Islet precursor cell (in vitro differentiated cells): ENCODE results near the gene DOCK9.

Experiments
- DNase-seq: peaks from one replicate; pipeline ENCODE4 v3.0.0-alpha.2; 2018

Gene DOCK9

DNA sequence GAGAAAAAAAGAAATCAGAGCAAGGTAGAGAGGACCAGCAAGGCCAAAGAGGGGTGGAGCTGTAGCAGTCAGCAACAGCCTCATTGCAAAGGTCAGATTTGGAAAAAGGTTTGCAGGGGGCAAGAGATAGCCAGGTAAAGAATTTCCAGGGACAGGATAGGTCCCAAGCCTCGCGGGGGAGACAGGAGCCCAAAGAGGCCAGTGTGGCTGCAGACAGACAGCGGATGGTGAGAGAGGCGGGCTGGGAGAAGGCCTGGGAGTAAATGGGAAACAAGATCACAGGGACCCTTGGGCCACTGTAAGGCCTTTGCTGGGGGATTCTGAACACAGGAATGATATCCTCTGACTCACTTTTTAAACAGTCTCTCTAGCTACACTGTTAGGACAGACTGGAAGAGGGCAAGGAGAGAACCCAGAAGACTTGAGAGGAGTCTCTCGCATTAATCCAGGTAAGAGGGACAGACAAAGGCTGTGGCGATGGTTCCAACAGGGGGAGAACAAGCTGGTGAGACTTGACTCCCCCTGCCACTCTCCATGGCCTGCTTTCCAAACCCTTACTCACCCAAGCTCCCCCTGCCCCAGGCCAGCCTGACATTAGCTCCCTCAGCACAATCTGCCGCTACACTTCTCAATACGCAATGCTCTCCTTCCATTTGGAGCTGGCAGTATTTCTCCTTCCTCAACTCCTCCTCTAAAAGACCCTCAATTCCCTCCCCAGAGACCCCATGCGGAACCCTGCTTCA is 31.8 kb downstream of the DOCK9 start:
- peak; percentile 66 for DNase-seq

- DNase-seq = no peak
Measured at GRCh38 chr13:98944336-98944735, 33.5 kb downstream of the DOCK9 start.

DNA sequence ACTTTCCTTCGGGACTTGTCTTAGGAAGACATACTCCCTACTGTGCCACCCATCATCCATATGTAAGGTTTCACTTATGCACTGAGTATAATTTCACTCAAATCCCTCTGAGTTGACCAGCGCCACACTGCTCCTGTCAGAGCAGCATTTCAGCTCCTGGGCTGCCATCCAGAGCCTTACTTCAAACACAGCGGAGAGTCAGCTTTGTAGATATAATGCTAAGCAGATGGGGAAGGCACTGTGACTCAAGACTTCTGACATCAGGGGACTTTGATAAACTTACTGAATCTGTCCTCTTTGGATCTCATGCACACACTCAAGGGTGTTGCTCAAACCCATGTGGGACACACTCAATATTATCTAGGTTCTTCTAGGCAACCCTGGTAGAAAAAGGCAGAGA is 34.9 kb downstream of the DOCK9 start:
- no peak for DNase-seq

DNA sequence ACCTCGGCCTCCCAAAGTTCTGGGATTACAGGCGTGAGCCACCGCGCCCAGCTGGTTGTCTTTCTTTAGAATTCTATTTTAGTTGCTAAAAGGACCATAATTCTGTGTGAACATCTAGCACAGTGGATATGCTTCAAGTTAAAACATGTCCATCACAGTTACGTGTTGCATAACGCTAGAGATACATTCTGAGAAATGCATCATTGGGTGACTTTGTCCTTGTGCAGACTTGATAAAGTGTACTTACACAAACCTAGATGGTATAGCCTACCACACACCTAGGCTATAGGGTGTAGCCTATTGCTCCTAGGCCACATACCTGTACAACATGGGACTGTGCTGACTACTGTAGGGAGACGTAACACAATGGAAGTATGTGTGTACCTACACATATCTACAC is 35.4 kb downstream of the DOCK9 start:
- DNase-seq = no peak

DNA sequence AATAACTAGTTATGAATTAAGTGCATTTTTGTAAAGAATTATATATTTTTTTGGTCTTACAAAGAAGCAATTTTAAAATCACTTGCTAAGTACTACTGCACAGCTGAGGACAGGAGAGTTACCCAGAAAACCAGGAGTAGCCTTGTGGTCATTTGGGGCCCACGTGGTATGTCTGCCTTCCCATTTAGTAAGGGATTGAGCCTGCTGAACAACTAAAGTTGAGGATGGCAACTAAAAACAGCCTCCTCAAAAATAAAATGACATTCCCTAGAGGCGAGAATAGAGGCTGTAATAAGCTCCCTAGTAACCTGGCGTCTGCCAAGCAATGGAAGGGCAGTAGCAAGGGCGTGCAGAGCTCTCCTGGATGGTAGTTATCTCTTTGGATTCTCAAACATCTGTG is 36.3 kb downstream of the DOCK9 start:
- no peak for DNase-seq

DNA sequence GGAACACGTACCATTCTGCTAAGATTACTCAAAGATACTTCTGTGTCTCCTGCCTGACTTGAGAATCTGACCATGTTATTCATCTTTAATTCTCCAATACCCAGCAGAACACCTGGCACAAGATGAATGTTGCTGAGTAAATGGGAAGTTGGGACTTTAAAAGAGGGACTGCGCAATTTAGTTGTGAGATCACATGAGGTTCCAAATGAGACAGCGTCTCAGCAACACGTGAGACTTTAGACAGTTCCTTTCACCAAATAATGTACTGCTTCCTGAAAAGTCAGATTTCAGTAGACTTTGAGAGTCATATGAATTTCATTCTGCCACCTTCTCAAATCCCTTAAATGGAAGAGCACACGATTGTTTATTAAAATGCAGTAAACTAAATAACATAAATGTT is 36.7 kb downstream of the DOCK9 start:
- DNase-seq = no peak

GRCh38 chr13:98940325-98941001 is 37.4 kb downstream of the DOCK9 start:
- no peak for DNase-seq

GRCh38 chr13:98939660-98940191 is 38.1 kb downstream of the DOCK9 start:
- DNase-seq = no peak

- peak; percentile 72 for DNase-seq
Measured at GRCh38 chr13:98938801-98939200, 39.1 kb downstream of the DOCK9 start.

- peak; percentile 91 for DNase-seq
Measured at GRCh38 chr13:98937911-98938381, 39.9 kb downstream of the DOCK9 start.

GRCh38 chr13:98934243-98934642 is 43.6 kb downstream of the DOCK9 start:
- DNase-seq = no peak

DNA sequence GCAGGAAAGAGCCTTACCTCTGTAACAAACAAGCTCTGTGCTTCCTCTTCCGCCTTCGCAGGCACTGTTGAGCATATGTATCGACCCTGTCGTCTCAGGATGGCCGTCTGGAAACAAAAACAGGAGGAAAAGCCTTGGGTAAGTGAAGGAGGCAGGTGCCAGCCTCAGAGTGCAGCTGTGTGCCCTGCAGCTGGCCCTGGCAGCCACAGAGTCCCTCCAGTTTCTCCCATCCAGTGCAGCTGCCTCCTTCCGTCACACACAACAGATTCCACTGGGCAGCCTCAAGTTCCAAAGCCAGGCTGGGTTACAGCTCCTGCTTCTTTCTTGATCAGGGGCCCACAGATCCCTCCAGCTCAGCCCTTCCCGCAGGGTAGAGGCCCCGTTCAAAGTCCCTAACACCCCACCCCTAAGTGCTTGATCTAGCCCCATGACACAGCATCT is 47.7 kb downstream of the DOCK9 start:
- DNase-seq = no peak

DNA sequence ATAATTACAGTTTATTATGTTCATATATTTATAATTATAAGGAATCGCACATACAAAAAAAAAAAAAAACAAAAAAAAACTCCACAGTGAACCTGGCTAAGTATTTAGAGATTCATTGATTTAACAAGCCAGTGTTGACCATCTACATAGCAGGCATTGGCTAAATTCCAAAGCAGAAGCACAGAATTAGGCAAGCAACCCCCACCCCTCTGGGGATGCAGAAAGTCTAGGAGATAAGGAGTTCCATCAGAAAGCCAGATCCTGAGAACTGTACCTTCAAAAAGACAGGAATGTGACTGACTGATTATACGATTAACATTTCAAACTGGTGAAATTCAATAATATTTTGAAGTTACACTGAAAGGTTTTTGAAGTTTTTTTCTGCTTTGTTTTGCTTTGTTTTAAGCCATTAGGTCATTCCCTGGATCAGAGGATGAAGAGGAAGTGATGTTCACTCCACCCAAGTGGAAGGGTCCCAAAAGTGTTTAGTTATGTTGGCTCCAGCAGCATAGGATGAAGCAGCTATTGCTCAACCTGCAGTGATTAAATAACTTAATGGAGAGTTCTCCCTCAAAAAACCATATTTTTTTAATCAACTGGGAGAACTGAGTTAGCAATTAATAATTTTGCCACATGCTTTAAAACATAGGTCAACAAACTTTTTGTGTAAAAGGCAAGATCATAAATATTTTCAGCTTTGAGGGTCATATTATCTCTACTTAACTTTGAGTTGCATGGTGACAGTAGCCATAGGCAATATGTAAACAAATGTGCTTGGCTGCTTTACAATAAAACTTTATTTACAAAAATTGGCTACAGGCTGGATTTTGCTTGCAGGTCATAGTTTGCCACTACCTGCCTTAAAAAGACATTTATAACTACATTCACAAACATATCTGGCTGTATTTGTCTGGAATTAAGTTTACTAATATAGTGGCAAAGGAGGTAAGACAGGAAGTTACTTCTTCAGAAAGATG is 49.6 kb downstream of the DOCK9 start:
- DNase-seq = peak; percentile 85

DNA sequence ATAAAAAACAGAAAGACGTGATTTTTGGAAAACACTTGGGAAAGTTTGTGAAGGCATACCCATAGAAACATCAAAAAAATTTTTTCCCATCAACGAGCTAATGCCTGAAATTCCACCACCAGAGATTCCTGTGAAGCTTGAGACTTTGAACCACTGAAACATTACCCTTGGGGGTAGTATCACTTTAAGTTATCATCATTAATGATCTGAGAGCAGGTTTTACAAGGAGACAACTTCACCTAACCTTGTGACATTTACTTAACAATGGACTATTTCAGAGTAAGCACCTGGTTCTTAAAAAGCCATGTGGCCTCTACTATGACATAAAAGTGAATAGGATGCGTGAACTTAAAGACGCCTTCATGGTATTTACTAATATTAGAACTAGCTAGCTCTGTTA is 51.9 kb downstream of the DOCK9 start:
- DNase-seq = no peak

GRCh38 chr13:98923641-98924397 is 54.0 kb downstream of the DOCK9 start:
- no peak for DNase-seq

DNA sequence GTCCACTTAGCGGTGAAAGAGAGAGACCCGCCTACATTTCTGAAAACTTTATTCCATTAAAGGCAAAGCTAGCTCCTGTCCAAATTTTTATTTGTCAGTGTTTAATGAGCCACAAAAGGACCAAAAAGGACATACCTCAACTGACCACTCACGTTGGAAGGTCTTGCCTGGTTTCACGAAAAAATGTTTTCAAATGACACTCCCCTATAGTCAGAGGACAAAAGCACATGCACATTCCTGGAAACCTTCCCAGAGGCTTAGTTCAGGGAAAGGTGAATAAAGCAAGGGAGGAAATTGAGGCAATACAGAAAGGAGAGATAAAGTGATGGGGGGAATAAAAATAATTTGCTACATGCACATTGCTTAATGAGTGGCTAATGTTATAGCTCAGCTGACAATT is 55.6 kb downstream of the DOCK9 start:
- DNase-seq = no peak

DNA sequence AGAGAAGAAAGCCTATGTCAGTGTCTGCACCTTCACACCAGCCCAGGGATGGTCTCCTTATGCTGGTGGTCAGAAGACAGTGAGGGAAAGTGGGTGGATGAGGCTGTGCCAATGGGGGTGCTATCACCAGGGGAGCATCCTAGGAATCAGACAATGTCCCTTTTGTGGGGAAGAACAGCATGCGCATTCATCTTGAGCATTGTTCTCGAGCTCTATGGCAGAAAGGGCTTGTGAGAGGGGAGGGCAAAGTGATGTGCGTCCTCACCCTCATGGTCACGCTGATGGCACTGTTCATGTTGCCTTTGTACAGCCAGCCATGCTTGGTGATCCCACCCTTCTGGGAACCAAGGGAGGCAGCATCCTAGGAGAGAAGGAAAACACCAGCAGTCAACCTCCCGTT is 56.1 kb downstream of the DOCK9 start:
- DNase-seq = no peak

- no peak for DNase-seq
Measured at GRCh38 chr13:98921015-98921580, 56.8 kb downstream of the DOCK9 start.

- DNase-seq = no peak
Measured at GRCh38 chr13:98919566-98919965, 58.3 kb downstream of the DOCK9 start.

GRCh38 chr13:98918771-98919170 is 59.1 kb downstream of the DOCK9 start:
- no peak for DNase-seq

GRCh38 chr13:98917116-98917515 is 60.7 kb downstream of the DOCK9 start:
- no peak for DNase-seq

- no peak for DNase-seq
Measured at GRCh38 chr13:98916403-98916802, 61.5 kb downstream of the DOCK9 start.
